NCI-H2081 treated with DMSO at 0.1 percent for 48 hours (cell line): ENCODE measurements around the gene DOCK7.
A peak's percentile ranks its signal among the peaks of the same experiment; 100 is the strongest.

Experiments used
- DNase-seq: peaks from one replicate; lab custom pipeline; 2025; lab: John Stamatoyannopoulos, UW

Gene DOCK7

GRCh38 chr1:62407398-62408009, 280.7 kb downstream of the DOCK7 start:
- peak; percentile 15 for DNase-seq

- no peak for DNase-seq
These were observed 281.6 kb downstream of the DOCK7 start for GRCh38 chr1:62406576-62406975.

GRCh38 chr1:62405247-62405646, 282.9 kb downstream of the DOCK7 start:
- DNase-seq, result no peak
